A673 (cell line): ENCODE measurements around the gene SHISAL1.

ENCODE experiments used
- CTCF ChIP-seq: fragments of 300-800, 200-600 bp; sonication (generic); conservative IDR thresholded peaks from 2 replicates; pipeline ENCODE4 v1.5.1; 2017; ENCODE audit warnings: low read depth, mild to moderate bottlenecking, antibody characterized with exemption, low read length, moderate library complexity, mixed read lengths
- EZH2 ChIP-seq: fragments of 200-600 bp; sonication (generic); IDR thresholded peaks from 2 replicates; pipeline ENCODE4 v1.6.1; 2017; ENCODE audit warnings: borderline replicate concordance, low read depth, mild to moderate bottlenecking, mixed read lengths, antibody characterized with exemption, low read length; ENCODE audit not compliant: poor library complexity, severe bottlenecking

DNA sequence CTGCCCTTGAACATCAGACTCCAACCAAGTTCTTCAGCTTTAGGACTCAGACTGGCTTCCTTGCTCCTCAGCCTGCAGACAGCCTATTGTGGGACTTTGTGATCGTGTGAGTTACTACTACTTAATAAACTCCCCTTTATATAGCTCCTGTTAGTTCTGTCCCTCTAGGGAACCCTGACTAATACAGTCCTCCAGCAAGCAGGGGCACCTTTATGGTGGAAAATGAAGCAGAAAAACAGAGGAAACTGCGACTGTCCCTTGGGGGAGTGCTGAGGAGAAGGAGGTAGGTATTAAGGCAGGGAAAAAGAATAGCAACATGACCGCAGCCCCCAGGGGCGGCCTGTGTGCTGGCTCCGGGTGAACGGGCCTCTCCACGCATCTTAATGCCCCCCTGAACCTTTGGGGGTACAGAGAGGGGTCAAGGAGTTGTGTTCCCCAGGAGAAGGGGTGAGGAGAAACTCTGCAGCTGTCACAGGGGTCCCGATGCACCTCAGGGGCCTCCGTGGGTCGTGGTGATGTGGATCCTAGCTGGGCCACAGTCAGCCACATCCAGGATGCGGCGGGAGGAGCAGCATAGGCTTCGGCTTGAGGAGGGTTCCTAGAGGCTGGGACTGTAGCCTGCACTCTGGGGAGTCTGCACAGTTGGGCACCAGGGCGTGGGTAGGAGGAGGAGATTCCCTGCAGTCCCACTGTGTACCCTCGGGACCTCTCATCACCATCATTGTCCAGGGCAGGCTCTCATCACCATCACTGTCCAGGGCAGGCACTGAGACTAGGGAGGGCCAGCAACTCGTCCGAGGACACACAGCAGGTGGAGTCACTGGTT, 34.3 kb downstream of the SHISAL1 start:
- TF ChIP-seq CTCF, result no peak
- no peak for TF ChIP-seq EZH2
